GM21526 (cell line): ENCODE results near the gene TMEM184B.

ENCODE experiments used
- ATAC-seq: cut with Tn5 transposase; IDR thresholded peaks from one replicate; pipeline ENCODE4 v1.9.1; 2021; ENCODE audit warnings: moderate library complexity; ENCODE audit not compliant: unreplicated experiment, low FRiP score

The TMEM184B gene

DNA sequence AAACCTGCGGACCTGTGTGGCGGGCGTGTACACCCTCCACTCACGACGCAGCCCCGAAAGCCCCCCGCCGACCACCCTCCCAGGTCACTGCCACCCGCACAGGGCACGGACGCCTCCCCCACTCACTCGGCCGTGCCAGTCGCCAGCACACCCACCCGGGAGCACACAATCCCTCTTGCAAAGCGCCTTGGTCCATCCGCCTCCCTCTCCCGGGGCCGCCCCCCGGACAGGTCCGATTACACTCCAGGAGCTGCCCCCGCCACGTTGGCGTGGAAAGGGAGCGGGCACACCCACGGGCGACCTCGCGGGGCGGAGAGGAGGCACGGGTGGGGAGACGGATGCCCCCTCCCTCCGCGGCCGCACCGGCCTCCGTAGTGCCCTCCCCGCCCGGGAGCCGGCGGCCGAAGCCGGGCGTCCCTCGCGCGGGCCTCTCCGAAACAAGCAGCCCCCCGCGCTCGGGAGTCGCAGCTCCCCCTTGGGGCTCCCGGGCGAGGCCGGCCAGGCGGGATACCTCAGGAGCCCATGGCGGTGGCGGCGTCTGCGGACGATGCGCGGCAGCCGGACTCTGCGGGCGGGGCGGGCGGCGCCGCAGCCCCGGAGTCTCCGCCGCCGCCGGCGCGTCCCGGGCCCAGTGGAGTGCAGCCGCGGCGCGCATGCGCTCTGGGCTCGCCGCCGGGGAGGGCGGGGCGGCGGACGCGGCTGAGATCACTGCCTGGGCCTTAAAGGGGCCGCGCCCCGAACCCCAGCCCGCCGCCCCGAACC lies at the start of gene TMEM184B:
Gene TMEM184B (minus strand): TSS at position 638 of the 762 bp plus-strand sequence. CDS start 25,049 bp downstream, outside the sequence.
- ATAC-seq: peak; percentile 62

DNA sequence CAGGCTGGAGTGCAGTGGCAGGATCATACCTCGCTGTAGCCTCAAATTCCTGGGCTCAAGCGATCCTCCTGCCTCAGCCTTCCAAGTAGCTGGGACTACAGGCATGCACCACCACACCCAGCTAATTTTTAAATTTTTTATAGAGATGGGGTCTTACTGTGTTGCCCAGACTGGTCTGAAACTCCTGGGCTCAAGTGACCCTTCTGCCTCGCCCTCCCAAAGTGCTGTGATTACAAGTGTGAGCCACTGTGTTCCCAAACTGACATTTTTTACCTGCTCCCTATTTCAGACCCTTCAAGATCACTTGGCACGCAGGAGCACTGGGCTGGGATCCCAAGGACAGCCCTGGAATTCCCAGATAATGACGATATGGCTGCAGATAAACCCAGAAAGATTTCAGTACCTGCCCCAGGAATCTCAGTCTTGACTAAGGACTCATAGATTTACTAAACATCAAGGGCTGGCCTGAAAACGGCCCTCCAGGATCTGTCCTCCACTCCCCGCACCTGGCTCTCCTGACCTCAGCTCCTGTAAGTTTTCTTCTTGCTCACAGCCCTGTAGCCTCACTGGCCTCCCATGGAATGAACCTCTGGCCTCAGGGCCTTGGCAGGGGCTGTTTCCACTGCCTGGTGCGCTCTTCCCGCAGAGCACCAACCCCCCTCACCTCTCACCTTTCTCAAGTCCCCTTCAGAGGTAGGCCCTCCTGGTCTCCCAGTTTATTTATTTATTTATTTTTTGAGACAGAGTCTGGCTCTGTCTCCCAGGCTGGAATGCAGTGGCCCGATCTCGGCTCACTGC lies 48.0 kb upstream of the TMEM184B start:
- ATAC-seq: no peak

DNA sequence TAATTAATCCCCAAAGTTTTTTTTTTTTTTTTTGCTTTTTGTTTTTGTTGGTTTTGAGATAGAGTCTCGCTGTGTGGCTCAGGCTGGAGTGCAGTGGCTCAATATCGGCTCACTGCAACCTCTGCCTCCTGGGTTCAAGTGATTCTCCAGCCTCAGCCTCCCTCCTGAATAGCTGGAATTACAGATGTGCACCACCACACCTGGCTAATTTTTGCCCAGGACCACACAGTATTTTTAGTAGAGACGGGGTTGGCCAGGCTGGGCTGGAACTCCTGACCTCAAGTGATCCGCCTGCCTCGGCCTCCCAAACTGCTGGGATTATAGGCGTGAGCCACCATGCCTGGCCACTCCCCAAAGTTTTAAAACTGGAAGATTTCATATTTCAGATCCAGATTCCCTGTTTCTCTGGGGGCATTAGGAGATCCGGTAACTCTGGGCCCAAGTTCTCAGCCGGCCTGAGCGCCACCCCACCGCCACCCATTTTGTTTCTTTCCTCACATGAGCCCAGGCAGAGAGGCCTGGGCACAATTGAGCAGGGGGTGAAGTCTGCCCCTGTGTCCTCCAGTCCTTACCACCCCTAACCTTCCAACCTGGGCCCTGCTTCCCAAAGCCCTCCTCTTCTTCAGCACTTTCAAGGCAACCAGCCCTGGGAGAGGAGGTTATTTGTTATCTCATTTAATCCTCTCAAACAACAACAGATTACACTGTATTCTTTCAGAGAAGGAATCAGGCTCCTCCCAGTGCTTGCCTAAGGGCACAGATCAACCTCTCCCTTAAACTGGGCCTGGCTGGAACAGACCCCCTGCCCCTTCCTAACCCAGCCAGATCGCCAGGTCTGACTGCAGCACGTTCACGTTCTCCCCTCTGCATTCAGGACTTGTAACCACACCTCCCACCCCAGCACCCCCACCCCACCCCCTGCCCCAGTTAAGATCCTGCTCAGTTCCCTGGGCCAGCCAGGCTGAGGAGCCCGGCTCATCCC lies 46.3 kb upstream of the TMEM184B start:
- ATAC-seq: no peak

DNA sequence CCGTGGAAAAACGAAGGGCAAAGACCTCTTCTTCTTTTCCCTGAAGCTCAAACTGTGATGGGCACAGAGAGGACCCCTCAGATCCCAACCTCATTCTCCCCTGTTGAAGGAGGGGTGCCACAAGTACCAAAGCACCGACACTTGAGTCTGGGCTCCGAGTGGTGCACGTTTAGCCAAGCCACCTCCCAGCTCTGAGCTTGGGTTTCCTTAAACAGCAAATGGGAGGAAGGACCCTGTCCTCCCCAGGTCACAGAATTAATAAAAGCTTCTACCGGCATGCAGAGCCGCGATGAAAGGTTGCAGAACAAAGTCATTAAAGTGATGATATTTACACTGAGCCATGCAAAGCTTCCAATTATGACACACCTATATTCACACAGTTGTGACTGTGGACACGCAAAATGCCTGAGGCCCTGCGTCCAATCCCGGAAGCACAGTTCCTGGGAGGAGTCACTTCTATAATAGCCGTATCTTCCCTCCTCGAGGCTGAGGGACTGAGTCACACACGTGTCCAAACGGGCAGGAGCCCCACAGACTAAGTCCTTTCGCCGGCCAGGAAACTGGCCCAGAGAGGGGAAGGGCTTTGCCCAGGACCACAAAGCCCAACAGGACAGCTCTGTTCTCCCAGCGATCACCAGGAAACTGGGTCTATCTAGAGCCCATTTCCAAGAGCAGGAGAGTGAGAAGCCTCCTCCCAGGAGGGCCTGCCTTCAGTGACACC lies 45.3 kb upstream of the TMEM184B start:
- no peak for ATAC-seq

DNA sequence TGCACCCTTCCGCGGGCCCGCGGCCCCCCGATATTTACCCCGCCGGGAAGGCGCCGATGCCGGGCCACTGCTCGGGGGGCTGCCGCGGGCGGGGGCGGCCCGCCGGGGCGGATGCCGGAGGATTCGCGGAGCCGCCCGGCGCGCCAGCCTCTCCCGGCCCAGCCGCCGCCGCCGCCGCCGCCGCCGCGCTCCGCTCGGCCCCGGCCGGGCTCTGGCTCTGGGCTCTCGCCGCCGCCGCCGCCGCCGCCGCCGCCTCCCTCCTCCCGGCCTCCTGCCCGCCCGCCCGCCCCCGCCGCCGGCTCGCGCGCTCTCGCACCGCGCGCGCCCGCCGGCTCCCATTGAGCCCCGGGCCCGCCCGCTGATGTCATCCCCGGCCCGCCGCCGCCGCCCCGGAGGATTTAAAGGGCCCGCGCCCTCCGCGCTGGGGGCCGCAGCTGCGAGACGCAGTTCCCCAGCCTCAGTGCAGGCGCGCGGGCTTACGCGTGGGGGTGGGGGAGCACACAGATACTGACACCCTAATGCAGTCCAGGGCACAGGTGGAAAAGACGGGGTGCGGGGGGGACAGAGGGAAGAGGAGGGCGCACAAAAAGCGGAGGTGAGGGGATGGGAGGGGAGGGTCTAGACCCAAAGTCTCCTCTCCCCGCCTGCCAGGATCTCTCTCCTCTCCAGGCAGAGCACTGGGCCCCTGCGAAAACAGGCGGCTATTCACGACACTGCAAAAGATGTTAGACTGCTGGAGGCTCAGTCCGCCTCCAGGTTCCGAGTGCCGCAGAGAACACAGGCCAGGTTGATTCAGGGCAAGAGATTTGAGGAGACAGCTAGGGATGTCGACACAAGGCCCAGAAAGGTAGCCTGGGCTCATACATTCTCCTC lies 44.5 kb upstream of the TMEM184B start, which contains the start of gene CSNK1E:
Gene CSNK1E (minus strand): TSS at position 312 of the 873 bp plus-strand sequence. CDS start 3,276 bp downstream, outside the sequence.
- ATAC-seq: no peak

DNA sequence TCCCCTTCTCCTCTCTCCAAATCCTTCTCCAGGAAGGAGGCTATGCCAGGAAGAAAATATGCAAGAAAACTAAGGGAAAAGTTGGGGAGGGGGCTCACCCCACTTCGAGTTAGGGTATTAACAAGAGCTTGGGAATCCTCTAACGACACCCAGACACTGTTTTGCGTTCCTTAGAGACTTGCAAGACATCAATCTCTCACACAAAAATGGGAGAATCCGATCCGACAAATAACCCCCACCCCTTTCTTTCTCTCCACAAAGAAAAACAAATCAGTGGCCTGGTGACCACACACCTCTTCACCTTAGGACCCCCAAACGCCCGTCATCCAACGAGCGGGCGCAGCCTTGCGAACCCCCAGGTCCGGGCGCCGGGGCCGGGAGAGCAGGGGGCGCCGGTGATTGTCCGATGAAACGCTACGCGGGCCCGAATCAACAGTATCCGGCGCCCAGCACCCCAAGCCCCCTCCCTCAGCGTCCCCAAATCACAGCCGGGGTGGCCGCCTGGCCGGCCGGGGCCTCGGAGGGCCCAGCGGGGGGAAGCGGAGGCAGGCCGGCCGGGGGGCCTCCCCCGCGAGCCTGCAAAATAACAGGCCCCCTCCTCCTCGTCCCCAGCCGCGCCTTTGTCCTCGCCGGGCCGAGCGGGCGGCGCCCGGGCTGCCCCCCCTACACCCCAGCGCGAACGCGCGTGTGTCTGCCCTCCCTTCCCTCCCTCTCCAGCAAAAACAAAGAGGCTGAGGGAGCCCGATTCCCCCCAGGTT lies 43.7 kb upstream of the TMEM184B start:
- ATAC-seq: no peak

DNA sequence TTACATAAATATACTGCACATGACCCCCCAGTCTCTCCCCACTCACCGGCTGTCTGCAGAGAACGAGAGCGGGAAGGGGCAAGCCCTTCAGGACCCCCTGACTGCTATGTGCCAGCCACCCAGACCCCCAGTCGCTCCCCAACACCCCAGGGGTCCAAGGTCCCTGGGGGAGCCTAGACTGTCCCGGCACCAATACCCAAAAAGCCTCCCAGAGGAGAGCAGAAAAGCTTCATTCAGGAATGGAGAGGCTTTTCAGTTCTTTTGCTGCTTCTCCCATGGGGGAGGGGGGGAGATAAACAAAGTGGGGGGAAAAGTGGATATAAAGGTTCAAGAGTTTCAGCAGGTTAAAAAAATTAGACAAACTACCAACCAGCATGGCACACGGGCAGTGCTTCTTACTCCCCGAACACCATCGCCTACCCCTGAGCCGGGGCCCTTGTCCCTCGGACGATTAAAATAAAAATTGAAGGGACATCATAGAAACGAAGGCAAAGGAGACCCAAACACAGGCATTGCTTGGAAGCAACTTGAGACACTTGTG lies 43.1 kb upstream of the TMEM184B start:
- ATAC-seq: no peak

DNA sequence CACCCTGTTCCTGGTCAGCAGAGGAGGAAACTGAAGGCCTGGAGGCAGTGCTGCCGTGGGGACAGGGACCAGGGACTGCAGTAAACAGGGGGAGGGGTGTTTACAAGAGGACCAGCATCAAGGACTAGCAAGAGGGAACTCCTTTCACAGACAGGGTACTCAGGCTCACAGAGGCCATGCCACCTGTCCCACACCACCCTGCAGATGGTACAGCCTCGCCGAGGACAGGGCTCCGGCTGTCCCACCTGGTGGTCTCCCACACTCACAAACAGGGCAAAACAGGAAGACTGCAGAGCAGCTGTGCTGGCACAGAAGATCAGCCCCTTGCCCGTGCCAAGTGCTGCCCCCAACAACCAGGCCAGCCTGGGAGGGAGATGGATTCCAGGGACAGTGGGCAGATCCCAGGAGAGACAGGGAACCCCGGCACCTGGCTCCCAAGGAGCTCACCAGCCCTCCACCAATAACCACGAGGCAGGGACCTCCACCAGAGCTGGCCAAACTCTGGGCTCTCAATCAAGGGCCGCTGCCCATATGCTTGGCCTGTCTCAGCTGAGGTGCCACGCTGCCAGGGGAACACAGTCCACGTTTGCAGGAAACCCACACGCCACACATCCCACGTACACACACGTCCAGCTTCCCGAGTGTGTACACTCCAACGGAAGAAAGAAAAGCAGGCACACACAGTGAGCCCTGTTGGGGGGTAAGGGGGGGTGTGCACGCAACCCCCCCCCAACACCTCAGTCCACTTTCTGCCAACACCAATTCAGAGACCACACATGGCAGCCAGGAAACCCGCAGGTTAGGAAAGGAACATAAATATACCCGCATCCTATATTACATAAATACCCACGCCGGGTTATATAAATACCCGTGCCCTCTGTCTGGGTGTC lies 42.4 kb upstream of the TMEM184B start:
- ATAC-seq: no peak

DNA sequence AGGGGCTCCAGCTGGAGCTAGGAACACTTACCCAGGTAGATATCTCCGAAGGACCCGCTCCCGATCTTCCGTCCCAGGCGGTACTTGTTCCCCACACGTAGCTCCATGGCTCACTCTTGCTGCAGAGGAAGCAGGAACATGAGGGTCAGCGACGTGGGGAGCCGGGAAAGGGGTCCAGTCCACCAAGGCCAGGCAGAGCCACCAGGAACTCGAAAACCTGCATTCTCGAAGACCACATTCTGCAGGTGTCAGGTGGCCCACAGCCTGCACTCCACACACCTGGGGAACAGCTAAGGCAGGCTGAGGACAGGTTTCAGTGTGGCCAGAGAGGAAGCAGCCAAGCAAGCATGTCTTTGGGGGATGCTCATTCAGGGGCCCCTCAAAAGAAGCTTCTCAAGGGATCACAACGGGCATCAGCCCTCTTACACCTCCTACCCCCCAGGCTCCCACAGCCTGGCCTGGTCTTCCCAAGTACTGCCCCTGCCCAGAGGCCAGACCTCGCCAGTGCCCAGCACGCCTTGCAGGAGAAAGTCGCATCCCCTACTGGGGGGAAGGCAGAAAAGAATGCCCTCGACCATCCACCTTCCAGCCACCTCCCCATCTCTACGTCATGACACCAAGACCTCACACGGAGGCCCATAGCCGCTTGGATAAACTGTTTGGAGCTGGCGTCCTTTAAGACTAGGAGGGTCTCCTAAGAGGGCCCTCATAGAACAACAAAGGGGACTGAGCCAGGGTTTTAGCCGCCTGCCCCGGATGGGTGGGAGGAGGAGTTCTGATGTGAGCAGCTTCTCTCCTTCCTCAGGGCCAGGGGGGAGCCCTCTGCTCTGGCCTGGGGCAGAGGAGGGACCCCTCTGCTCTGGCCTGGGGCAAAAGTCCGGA lies 41.5 kb upstream of the TMEM184B start:
- ATAC-seq: no peak

DNA sequence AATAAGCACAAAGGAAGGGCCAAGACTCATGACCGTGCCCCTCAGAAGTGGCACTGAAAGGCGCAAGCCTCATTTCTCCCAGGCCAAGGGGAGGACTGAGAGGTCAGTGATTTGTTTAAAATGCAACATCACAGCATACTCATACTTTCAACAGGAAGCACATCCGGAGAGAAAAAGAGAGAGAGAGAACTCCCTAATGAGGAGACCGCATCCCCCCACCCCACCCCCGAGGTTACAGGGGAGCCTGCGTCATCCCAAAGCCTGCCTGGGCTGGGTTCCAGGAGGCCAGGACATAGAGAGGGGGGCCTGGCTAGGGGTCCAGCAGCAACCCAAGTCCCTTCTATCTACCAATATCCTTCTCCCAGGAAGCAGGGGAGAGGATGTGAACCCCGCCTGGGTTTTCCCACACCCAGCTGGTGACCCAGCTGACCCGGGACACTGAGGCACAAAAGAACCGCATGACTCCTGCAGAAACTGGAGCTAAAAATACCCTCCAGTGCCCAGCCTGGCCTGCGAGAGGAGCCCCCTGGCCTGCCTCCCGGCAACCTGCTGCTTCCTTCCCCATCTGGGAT lies 40.7 kb upstream of the TMEM184B start:
- ATAC-seq: no peak

DNA sequence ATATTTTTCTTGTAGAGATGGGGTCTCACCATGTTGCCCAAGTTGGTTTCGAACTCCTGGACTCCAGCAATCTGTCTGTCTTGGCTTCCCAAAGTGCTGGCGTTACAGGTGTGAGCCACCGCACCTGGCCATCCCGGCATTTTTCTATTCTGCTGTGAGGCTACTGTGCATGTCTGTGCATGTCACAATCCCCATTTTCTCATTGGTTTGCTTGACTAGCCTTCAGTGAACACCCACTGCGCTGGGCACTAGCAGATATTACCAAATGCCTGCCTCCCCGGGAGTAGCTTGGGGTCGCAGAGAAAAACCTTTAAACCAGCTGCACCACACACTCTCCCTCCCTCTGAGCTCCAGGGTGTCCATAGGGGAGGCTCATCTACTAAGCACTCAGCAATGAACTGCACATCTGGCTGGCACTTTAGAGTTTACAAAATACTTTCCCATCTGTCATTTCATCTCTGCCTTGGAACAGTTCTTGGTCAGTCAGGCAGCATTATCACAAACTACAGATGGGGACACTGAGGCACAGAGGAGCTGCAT lies 39.5 kb upstream of the TMEM184B start:
- ATAC-seq: no peak

DNA sequence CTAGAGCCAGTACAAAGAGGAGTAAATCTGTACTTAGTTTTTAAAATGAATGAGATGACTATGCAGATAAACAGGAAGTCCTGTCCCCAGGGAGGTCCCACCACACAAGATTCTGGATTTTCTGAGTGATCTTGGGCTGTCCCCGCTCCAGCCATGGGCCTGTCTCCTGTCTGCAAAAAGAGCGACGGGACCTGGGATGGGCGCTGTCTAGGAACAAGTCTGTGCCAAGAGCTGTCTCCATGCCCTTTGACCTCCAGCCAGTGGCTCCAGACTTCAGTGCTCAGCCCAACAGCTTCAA lies 38.5 kb upstream of the TMEM184B start:
- ATAC-seq: no peak

DNA sequence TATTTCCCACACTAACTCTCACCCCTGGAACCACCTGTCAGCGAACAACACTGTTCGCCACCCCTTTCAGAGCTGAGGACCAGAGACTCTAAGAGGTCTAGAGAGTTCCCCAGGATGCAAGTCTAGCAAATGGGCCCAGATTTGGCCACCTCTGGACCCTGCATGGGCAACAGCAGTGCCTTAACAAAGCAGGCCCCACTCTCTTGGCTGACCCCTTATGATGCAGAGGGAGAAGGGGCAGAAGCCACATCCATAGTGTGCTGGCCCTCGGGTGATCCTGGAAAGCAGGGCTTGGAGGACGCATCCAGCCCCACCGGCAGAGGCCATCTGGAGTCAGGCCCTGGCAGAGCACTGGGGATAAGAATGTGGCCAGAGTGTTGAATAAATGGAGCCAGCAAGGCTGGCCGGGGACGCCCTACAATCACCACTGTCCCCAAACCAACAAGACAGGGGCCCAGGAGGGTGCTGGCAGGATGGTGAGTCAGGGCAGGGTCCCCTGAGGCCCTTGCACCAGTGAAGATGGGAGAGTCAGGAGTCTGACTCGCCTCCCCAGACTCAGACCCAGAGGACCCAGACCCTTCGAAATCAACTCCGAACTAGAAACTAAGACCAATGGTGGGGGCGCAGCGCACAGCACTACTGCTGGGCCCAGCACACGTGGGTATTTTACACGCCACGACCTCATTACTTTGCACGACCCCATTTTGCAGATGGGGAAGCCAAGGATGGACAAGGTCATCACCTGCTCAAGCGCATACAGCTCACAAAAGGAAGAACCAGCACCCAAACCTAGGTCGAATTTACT lies 37.9 kb upstream of the TMEM184B start:
- ATAC-seq: no peak

DNA sequence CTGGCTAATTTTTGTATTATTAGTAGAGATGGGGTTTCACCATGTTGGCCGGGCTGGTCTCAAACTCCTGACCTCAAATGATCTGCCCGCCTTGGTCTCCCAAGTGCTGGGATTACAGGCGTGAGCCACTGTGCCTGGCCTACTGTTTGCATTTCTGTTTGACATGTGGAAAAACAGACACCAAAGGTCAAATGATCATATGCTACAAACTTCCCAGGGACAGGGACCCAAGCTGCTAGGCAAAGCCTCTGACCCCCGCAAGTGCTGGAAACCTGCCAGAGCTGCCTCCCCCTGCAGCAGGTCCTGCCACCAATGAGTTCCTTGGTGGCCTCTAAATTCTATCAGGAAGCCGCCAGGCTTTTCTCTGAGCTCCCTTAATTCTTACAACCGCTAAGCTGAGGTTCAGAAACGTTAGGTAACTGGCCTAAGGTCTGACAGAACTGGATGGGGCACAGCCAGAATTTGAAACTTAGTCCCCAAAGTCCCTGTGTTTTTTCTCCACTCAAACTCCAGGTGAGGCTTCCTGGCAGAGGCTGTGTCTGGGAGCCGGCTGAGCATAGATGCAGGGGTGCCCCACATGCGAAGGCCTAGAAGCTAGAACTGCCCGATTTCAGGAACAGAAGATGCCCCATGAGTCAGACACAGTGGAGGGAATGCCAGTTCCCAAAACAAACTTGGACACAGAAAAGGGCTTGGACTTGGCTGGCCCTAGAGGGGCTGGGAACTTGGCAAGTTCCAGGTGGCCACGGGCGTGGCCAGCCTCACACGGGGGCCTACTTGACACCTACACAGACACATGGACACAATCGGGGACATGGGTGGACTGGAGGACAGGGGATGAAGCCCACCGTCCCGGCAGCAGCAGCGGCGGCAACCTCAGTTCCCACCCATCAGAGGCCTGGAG lies 37.1 kb upstream of the TMEM184B start:
- no peak for ATAC-seq
